ENCODE measurements around the gene MYT1.

MYT1 gene

DNA sequence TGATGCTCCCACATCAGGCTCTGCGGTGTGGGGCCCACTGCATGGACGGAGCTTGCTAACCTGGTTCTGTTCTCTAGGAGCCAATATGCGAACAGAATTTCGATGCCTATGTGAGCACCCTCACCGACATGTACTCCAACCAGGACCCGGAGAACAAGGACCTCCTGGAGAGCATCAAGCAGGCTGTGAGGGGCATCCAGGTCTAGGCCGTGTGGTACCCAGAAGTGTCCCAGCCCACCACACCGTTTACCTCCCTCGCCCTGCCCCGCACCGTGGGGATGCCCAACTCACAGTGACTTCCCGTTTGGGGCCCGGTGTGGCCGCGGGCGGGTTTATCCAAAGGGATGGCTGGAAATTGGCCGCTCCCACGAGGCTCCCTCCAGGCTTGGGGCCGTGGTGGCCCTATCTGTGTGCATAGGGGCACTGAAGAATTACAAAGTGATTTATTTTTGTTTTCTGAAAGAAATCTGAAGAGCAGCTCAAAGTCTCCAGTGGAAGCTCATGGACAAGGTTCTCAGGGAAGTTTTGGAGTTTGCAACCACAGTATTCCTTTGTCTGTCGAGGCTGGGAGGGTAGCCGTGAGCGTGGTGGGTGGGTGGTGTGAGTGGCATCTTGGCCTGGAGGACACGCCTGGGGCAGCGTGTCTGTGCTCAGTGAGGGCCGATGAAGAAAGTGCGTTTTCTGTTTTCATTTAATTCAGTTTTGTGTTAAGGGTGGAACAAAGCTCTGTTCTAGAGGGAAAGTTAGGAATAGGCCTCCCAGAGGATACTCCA lies 76.2 kb downstream of the MYT1 start:
- no peak for DNase-seq (ENCODE audit: insufficient read length, low spot score)
- no peak for FAIRE-seq
- no peak for TF ChIP-seq POLR2A (IDR thresholded peaks at IDR 0.05; ENCODE audit: low read depth, low read length)

DNA sequence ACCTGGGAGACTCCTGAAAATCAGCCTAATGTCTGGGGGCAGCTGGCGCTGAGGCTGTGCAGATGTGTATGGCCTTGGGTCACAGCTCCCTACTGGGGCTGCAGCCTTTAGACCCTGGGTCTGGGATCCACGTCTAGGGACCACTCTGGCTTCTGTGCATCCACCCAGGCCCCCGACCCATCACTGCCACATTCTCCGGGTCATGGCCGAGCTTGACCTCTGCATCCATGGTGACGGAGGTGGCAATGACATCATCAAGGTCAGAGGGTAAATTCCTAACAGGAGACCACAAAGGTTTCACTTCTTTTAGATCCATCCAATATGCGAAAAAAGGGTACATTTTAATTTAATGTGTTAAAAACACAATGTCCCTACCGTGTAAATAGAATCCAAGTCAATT lies 76.8 kb downstream of the MYT1 start:
- no peak for TF ChIP-seq POLR2A (IDR thresholded peaks at IDR 0.05; ENCODE audit: low read depth, low read length)
- FAIRE-seq = no peak
- no peak for DNase-seq (ENCODE audit: insufficient read length, low spot score)

DNA sequence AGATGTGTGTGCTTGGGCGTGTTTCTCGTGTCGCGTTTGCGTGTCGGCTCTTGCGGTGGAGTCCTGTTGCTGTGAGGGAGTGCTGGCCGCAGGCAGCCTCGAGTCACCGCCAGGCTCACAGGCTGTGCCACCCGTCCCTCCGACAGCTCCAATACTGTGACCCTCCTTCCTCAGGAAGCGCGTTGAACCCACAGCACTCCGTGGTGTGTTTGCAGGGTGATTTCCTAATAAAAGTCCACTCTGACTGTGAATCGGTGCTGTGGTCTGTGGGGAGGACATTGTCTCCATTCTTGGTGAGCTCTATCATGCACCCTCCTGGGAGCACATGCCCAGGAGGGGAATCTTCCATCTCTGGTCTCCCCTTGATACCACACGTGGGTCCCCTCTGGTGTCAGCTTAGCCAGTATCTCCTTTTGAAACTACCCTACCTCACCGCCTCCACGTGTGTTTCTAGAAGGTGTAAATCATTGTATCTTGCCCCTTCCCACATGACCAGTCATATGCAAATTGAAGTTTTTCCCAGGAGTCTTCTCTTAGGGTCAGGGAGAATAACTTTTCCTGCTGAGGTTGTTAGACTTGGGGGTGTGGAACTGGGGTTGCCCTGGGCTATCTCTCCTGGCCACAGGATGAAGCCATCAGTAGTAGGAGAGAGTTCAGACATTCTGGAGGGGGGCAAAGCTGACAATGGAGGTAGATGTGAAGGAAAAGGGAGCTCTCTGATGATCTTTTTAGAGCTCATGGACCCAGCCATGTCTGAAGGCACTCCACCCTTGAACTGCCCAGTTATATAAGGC lies 77.9 kb downstream of the MYT1 start:
- TF ChIP-seq POLR2A (IDR thresholded peaks at IDR 0.05; ENCODE audit: low read depth, low read length) = no peak
- DNase-seq (ENCODE audit: insufficient read length, low spot score) (no peak), FAIRE-seq (no peak)

DNA sequence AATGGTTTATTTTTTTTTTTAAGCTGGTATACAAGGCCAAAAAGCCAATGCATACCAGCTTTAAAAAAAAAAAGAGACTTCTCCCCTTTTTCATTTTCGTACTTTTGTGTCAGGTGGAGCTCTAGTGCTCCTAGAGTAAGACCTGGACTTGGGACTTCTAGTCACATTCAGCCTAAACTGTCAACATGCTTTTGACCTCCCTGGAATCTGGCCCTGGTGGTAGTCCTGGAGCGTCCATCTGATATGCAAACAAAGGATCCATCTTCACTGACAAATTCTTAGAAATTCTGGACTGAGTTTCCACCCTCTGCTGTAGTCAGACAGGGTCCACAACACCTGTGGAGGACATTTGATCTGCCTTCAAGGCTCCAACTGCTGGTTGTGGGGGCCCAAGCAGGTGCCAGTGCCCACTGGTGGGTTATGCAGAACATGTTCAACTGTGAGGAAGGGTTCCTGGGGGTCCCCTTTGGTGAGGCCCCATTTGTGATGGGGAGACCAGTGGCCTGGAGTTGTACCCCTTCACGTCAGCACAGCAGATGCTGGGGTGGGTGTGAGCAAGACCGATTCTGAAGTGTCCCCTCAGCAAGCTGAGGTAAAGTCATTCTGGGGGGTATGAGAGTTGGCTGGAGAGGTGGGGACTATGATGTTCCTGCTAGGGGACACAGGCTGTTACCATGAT lies 78.7 kb downstream of the MYT1 start:
- no peak for DNase-seq (ENCODE audit: insufficient read length, low spot score)
- no peak for TF ChIP-seq POLR2A (IDR thresholded peaks at IDR 0.05; ENCODE audit: low read depth, low read length)
- FAIRE-seq = no peak

DNA sequence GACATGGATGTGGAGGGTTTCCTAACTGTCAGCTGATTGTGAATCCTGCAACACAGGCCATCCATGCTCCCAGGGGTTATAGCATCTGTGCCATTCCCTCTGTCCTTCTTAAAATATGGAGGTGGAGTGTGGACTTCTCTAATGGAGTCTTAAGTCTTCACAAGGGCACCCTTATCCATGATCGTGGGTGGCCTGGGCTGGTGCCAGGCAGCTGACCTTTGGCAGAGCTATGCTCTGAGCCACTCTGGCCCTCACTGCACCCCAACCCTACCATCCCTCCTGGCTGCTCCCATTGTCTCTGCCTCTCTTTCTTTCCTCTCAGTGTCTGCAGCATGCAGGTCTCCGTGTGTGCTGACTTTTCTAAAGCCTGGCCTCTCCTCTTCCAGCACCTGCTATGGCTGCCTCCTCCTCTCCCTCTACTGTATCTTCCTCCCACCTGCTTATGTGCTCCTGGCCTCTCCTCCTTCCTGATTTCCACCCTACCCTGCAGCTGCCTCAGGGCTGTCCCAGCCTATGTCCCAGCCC lies 80.1 kb downstream of the MYT1 start:
- no peak for TF ChIP-seq POLR2A (IDR thresholded peaks at IDR 0.05; ENCODE audit: low read depth, low read length)
- DNase-seq (ENCODE audit: insufficient read length, low spot score) = no peak
- no peak for FAIRE-seq

DNA sequence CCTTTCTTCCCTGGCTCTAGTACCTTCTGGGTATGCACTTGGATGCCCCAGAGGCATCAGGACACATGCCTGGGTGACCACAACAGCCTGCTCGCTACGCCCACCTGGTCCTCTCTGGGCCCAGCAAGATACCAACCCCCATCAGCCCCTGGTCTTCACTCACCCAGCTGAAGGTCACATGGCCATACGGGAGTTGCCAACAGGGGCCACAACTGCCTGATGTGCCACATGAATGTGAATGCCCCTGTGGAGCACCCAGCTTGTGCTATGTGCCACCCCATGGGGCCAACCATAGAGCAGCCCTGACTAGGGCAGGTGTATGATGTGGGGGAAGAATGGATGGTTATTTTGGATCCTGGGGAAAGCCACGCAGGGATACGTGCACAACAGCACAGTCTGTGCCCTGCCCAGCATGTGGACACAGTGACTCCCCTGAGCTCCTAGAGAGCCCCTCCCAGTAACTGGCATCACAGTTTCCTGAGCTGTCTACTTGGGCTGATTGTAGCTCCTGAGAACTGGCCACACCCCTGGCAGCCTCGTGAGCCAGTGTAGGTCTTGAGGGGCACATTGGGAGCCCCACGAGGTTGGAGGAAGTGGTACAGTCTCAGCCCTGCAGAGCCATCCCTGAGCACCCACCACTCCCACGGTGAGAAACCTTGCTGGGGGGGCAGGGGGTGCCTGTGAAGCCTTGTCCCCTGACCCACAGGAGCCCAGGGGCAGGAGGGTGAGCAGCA lies 80.8 kb downstream of the MYT1 start:
- FAIRE-seq (no peak), DNase-seq (ENCODE audit: insufficient read length, low spot score) (no peak)
- TF ChIP-seq POLR2A (IDR thresholded peaks at IDR 0.05; ENCODE audit: low read depth, low read length) = no peak

DNA sequence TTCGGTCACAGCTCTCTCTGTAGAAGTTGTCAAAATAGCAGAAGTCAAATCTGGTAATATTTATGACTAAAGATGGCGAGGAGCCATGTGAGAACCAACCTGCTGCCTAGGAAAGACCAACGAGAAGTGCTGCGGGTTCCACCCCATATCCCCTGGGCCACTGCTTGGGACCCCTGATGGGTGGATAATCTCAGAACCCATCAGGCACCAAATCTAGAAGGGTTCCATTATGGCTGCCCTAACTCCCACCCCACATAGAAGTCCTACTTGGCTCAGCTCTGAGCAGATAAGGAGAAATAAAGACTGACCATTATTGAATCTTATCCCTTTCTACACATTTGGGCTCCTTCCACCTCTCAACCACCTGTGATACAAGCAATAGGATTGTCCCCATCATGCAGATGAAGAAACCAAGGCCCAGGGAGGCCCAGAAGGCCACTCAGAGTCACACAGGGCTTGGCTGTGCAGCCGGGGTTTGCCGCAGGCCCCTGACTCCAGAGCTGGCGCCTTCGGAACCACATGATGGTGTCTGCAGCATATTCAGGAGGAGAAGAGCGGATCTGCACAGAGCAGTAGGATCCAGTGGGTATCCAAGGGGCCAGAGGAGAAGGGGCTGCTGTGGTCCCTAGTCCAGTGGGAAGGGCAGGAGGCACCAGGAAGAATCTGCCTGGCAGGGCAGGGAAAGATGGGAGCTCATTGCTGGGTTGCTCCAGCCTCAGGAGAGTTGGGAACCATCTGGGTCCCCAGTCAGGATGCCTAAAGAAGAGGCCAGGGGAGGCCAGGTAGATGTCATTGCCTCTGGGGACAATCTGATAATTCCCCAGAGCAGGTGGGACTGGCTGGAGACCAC lies 81.7 kb downstream of the MYT1 start:
- TF ChIP-seq POLR2A (IDR thresholded peaks at IDR 0.05; ENCODE audit: low read depth, low read length) = no peak
- FAIRE-seq (no peak), DNase-seq (ENCODE audit: insufficient read length, low spot score) (no peak)

DNA sequence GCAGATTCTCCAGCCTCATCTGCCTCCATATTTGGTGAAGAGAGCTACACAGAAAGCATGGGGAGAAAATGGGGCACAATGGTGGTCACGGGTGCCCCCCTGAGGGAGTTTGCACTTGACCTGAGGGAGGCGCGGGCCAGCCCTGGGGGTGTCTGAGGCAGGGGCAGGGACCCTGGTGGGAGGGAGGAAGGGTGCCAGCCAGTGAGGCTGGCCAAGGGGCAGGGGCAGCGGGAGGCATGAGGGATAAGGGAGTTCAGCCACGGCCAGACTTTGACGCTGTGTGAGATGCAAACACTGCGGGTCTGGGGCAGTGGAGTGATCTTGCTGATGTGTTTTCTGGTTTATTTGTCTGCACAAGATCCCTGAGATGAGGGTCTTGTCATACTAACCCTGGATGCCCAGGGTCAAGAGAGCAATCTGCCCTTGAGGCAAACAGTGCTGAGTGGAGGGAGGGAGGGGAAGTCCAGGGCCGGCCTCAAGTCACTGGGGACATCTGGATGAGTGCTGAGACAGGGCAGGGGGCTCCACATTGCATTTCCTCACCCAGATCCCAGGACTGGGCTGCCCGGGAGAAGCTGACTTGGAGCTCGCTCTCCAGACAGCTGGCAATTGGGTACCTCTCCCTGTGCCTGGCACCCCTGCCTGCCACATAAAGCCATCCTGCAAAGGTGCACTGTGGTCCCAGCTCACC lies 82.5 kb downstream of the MYT1 start:
- FAIRE-seq = no peak
- DNase-seq (ENCODE audit: insufficient read length, low spot score) = no peak
- TF ChIP-seq POLR2A (IDR thresholded peaks at IDR 0.05; ENCODE audit: low read depth, low read length) = no peak

DNA sequence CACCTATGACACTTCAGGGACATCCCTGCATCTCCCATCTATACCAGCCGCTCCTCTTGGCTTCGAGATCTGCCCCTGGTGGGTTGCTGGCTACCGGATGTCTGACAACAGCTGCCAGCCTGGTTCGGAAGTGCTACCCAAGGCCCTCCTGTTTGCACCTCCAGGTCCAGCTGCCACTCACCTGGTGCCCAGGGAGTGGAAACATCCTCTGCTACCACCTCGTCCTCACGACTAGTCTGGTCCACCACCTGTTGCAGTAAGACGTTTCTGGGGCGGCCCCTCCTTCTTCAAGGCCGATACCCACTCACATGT lies 83.0 kb downstream of the MYT1 start:
- DNase-seq (ENCODE audit: insufficient read length, low spot score) (no peak), FAIRE-seq (no peak)
- TF ChIP-seq POLR2A (IDR thresholded peaks at IDR 0.05; ENCODE audit: low read depth, low read length) = no peak

DNA sequence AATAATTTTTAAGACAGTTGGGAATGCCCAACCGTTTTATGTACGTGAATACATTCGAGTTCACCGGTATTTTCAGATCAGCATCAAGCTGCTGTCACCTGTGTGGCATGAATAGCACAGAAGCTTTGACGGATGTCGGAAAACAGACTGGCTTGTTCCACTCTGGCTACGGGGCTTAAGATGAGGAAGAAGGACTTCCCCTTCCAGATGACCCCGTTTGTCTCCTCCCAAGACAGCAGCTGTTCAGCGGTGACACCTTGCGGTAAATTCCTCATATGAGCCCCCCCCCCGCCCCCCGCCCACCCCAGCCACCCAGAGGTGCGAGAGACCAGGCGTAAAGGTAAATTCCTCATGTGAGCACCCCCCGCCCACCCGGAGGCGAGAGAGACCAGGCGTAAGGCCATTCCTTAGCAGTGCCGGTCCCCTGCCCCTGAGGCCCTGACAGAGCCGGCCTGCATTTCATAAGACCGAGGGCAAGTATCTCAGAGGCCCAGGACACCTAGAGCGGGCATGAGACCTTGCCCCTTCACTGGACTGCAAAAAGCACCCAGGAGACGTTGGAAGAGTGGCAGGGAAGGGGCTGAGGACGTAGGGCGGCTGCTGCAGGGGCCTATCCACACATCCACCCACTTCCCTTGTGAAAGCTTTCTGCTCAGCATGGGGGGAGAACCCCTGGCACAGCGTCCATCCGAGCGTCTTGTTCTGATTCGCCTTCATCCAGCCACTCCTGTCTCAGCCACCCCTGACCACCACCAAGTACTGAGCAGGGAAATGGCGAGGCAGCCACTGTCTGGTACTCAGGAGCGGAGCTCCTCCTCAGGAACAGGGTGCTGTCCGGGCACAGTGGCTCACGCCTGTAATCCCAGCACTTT lies 84.0 kb downstream of the MYT1 start:
- no peak for TF ChIP-seq POLR2A (IDR thresholded peaks at IDR 0.05; ENCODE audit: low read depth, low read length)
- DNase-seq (ENCODE audit: insufficient read length, low spot score) = no peak
- FAIRE-seq = no peak

DNA sequence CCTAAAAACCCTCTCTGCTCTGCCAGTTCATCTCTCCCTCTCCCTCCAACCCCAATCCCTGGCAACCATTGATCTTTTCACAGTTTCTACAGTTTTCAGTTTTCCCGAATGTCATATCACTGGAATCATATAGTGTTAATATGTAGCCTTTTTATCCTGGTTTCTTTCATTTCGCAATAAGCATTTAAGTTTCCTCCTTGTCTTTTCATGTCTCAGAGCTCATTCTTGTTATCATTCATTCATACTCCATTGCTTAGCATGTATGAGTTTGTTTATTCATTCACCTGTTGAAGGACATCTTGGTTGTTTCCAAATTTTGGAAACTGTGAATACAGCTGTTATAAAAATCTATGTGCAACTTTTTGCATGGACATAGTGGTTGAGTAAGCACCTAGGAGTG lies 85.8 kb downstream of the MYT1 start:
- FAIRE-seq = no peak
- no peak for DNase-seq (ENCODE audit: insufficient read length, low spot score)
- TF ChIP-seq POLR2A (IDR thresholded peaks at IDR 0.05; ENCODE audit: low read depth, low read length) = no peak

DNA sequence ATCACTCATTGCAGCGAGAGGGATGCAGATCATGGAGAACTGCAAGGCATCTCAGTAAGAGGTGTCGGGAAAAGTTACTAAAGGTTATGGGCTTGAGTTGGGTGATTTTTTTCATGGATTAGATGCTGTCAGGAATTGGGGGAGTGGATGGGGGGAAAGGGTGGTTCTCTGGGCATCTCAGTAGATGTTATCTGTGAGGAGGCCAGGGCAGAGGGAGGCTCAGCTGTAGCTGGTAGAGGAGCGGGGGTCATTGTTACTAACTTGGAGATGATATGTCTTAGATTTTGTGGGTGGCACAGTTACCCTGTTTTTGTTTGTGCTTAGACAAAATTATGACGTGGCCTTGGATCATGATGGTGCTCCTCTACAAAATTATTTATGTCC lies 88.7 kb downstream of the MYT1 start:
- FAIRE-seq = no peak

More for the DNA sequence above, 88.7 kb downstream of the MYT1 start:
- no peak for DNase-seq (ENCODE audit: insufficient read length, low spot score)
- TF ChIP-seq POLR2A (IDR thresholded peaks at IDR 0.05; ENCODE audit: low read depth, low read length) = no peak

Measured in H54 (cell line).